Measurements from ENCODE around the gene POMGNT2. TPM values are rescaled to one million over a fixed set of nuclear protein-coding genes. Genes with fewer than 3 reads are reported as not detected.

The POMGNT2 gene
- total RNA-seq, 1 donor from 2014 or later = 22.1 TPM

DNA sequence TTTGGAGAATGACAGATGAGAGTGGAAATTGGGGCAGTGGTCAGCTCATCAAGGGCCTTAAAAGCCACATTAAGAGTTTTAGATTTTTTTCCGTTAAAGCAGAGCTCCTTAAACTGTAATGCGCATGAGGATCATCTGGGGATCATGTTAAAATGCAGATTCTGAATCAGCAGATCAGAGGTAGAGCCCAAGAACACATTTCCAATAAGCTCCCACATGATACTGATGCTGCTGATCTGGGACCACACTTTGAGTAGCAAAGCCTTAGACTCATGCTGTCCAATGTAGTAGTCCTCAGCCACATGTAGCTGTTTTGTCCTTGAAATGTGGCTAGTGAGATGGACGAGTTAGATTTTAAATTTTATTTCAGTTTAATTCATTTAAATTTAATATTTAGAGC is 26.3 kb upstream of the POMGNT2 start:
- TF ChIP-seq, protein P1, sequence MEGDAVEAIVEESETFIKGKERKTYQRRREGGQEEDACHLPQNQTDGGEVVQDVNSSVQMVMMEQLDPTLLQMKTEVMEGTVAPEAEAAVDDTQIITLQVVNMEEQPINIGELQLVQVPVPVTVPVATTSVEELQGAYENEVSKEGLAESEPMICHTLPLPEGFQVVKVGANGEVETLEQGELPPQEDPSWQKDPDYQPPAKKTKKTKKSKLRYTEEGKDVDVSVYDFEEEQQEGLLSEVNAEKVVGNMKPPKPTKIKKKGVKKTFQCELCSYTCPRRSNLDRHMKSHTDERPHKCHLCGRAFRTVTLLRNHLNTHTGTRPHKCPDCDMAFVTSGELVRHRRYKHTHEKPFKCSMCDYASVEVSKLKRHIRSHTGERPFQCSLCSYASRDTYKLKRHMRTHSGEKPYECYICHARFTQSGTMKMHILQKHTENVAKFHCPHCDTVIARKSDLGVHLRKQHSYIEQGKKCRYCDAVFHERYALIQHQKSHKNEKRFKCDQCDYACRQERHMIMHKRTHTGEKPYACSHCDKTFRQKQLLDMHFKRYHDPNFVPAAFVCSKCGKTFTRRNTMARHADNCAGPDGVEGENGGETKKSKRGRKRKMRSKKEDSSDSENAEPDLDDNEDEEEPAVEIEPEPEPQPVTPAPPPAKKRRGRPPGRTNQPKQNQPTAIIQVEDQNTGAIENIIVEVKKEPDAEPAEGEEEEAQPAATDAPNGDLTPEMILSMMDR (IDR thresholded peaks at IDR 0.05; ENCODE audit: insufficient read depth, low read length, poor library complexity, severe bottlenecking) = no peak
- Histone ChIP-seq H3K27me3 (ENCODE audit: control insufficient read depth, insufficient read depth, low read length) (no peaks in the 10 kb centered on the region), H3K36me3 (ENCODE audit: control insufficient read depth, insufficient read depth, low read length) (no peaks in the 10 kb centered on the region), H3K4me3 (ENCODE audit: low read depth, low read length) (no peak overlapping the region)
- DNase-seq (ENCODE audit: low read depth) = no peak

DNA sequence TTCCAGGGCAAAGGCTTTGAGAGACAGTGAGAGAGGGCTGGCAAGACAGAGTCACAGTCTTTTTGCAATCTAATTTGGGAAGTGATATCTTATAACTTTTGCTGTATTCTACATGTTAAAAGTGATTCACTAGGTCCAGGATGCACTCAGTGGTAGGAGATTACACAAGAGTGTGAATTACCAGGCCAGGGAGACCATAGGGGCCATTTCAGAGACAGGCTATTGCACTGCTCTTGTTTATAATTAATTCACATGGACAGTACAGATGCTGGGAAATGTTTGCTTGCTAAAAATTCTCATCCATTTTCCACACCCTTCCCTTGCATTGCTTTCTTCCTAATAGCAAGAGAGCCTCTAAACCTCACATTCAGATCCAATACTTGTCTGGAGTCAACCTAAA is 22.6 kb upstream of the POMGNT2 start:
- Histone ChIP-seq H3K4me3 (ENCODE audit: low read depth, low read length) (no peak overlapping the region), H3K36me3 (ENCODE audit: control insufficient read depth, insufficient read depth, low read length) (no peaks in the 10 kb centered on the region), H3K27me3 (ENCODE audit: control insufficient read depth, insufficient read depth, low read length) (no peaks in the 10 kb centered on the region)
- DNase-seq (ENCODE audit: low read depth) = no peak
- TF ChIP-seq, protein P1 (IDR thresholded peaks at IDR 0.05; ENCODE audit: insufficient read depth, low read length, poor library complexity, severe bottlenecking) = no peak

DNA sequence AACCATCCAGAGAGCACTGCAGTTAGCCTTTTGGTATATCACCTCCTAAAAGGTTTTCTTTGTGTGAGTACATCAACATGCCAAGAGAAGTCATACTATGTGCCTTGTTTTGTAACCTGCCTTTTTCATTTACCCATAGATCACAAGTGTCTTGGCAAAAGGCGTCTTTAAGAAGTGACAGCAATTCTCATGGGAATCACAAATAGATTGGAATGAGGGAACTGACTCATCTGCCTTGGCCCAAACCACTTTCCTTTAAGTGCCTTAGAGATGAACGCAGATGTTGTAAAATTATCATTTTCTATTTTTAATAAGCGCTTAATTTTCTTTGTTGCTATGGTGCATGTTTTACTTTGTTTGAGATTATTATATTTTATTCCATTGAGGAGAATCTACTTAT is 20.7 kb upstream of the POMGNT2 start:
- TF ChIP-seq, protein P1 (IDR thresholded peaks at IDR 0.05; ENCODE audit: insufficient read depth, low read length, poor library complexity, severe bottlenecking) = no peak
- no peaks in the 10 kb centered on the region for H3K36me3 ChIP-seq (ENCODE audit: control insufficient read depth, insufficient read depth, low read length)
- H3K27me3 ChIP-seq (ENCODE audit: control insufficient read depth, insufficient read depth, low read length) = no peaks in the 10 kb centered on the region
- DNase-seq (ENCODE audit: low read depth) = no peak
- H3K4me3 ChIP-seq (ENCODE audit: low read depth, low read length) = no peak overlapping the region

DNA sequence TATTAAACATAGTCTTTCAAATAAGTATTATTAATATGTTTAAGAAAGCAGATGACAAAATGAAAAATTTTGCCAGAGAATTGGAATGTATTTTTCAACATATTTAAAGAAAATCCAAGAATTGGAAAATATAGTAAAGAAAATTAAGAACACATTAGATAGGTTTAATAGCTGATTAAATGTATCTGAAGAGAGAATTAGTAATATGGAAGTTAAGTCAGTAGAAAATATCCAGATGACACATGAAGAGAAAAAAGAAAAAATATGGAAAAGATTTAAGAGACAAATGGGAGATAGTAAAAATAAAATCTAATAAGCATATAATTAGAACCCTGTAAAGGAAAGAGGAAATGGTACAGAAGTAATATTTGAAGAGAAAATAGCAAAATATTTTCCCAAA is 18.0 kb upstream of the POMGNT2 start:
- Histone ChIP-seq H3K27me3 (ENCODE audit: control insufficient read depth, insufficient read depth, low read length) (no peaks in the 10 kb centered on the region), H3K4me3 (ENCODE audit: low read depth, low read length) (no peak overlapping the region), H3K36me3 (ENCODE audit: control insufficient read depth, insufficient read depth, low read length) (no peaks in the 10 kb centered on the region)
- TF ChIP-seq, protein P1 (IDR thresholded peaks at IDR 0.05; ENCODE audit: insufficient read depth, low read length, poor library complexity, severe bottlenecking) = no peak
- no peak for DNase-seq (ENCODE audit: low read depth)

DNA sequence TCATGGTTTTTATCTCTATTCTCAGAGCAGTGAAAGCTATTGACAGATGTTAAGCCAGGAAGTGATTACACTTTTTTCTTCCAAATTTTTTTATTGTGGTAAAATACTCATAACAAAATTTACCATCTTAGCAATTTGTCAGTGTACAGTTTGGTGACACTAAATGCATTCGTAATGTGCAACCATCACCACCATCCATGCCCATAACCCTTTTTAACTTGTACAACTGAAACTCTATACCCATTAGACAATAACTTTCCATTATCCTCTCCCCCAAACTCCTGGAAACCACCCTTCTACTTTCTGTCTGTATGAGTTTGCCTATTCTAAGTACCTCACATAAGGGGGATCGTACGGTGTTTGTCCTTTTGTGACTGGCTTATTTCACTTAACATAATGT is 15.1 kb upstream of the POMGNT2 start:
- Histone ChIP-seq H3K36me3 (ENCODE audit: control insufficient read depth, insufficient read depth, low read length) (no peaks in the 10 kb centered on the region), H3K27me3 (ENCODE audit: control insufficient read depth, insufficient read depth, low read length) (no peaks in the 10 kb centered on the region), H3K4me3 (ENCODE audit: low read depth, low read length) (no peak overlapping the region)
- TF ChIP-seq, protein P1 (IDR thresholded peaks at IDR 0.05; ENCODE audit: insufficient read depth, low read length, poor library complexity, severe bottlenecking) = no peak
- no peak for DNase-seq (ENCODE audit: low read depth)

DNA sequence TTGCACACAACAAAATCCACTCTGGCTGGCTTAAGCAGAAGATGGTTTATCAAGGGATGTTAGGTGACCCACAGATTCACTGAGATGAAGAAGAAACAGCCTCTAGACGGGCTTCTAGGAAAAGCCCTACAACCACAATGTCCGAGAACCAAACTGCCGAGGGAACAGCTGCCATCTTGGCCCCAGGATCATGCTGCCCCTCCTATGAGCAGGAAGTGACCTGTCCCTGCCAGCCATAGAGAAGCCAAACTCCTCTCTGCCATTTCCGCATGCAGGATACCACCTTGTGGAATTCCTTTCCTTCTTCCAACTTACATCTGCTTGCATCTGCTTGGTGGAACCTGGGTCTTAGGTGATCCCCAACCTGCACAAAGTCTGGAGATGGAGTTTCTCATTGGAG is 11.4 kb upstream of the POMGNT2 start:
- TF ChIP-seq, protein P1 (IDR thresholded peaks at IDR 0.05; ENCODE audit: insufficient read depth, low read length, poor library complexity, severe bottlenecking) = no peak
- Histone ChIP-seq H3K36me3 (ENCODE audit: control insufficient read depth, insufficient read depth, low read length) (no peaks in the 10 kb centered on the region), H3K4me3 (ENCODE audit: low read depth, low read length) (no peak overlapping the region), H3K27me3 (ENCODE audit: control insufficient read depth, insufficient read depth, low read length) (peaks cover 2% of the 10 kb centered on the region)
- no peak for DNase-seq (ENCODE audit: low read depth)

All from kidney epithelial cell (primary cell).